SK-N-DZ (cell line): Measurements from ENCODE around the gene NUP133.

ENCODE experiments used
- small RNA-seq, 2 experiments: library from RNA; depleted of rRNA; stranded (forward); fragments of <200 nt; gene quantifications; one replicate each; pipeline ENCODE3, GENCODE V24; 2014

Gene NUP133

Small RNAs within 50 kb of the gene (small RNA-seq; reads per million reads assigned to genes)
- gene RN7SKP276 (0 to 0.04 reads per million in 2 experiments), gene RNA5SP78 (0 reads per million in 2 experiments), gene RNU4-21P (0 reads per million in 2 experiments)
